HUDEP-2 (cell line): Measurements from ENCODE around the gene RPH3AL.
"Not testable (repeated sequence)": the region's sequence is repeated elsewhere in the genome, so short reads cannot be mapped to it uniquely, and the experiment has no call there.

Source experiments
- DNase-seq, 76 experiments: peaks; one replicate each; lab custom pipeline; 2025; ENCODE audit not compliant: unreplicated experiment in 76 of 76; lab: John Stamatoyannopoulos, UW

The RPH3AL gene

DNA sequence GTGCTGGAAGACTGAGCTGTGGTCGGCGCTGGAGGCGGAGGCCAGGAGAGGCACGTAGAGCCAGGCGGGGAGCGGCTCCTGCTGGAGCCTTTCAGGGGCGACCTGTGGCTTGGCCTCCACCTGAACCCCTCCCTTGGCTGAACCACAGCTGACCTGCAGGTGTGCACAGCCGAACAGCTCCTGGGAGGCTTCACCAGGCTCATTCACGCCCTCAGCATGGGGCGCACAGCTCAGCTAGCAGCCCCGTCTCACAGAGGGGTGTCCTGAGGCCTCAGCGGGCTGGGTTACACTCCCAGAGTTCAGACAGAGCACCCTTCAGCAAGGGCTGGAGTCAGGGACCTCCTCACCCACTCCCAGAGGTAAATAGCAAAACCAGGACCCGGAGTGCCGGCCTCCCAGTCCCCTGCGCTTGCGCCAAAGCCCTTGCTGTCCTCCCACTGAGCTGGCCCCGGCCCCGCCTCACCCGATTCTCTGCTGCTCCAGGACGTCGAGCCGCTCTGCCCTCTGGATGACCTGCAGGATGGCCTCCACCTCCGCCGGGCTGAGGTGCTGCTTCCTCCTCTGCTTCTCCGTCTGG, 31.7 kb downstream of the RPH3AL start:
- no peak for DNase-seq

DNA sequence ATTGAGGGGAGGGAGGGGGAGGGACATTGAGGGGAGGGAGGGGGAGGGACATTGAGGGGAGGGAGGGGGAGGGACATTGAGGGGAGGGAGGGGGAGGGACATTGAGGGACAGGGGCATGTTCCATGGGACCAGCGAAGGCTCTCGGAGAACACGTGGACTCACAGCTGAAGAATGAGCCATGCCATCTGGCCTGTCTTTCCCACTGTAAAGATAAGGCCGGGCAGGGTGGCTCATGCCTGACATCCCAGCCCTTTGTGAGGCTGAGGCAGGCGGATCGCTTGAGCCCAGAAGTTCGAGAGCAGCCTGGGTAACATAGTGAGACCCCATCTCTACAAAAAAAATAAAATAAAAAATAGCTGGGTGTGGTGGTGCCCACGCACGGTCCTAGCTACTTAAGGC, 32.5 kb downstream of the RPH3AL start:
- DNase-seq: no peak

DNA sequence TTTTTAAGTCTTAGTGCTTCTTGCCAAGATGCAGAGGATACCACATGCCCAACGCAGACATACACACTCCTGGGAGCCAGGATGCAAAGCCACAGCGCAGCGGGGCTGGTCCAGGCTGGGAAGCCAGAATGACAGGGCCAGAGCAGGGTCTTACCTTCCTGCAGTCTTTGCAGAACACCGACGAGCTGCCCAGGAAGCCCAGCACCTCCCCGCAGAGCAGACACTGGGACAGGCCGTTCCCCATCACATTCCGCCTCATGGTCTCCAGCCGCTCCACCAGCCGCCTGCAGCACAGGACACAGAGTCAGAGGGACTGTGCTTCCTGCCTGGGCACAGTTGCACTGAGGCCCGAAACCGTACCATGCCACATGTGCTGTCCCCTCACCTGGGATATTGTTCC, 33.3 kb downstream of the RPH3AL start:
- DNase-seq: no peak

DNA sequence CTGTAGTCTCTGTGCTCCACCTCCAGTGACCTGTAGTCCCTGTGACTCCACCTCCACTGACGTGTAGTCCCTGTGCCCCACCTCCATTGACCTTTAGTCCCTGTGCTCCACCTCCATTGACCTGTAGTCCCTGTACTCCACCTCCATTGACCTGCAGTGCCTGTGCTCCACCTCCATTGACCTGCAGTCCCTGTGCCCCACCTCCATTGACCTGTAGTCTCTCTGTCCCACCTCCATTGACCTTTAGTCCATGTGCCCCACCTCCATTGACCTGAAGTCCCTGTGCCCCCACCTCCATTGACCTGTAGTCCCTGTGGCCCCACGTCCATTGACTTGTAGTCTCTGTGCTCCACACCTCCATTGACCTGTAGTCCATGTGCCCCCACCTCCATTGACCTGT, 35.5 kb downstream of the RPH3AL start:
- not testable (repeated sequence) for DNase-seq

DNA sequence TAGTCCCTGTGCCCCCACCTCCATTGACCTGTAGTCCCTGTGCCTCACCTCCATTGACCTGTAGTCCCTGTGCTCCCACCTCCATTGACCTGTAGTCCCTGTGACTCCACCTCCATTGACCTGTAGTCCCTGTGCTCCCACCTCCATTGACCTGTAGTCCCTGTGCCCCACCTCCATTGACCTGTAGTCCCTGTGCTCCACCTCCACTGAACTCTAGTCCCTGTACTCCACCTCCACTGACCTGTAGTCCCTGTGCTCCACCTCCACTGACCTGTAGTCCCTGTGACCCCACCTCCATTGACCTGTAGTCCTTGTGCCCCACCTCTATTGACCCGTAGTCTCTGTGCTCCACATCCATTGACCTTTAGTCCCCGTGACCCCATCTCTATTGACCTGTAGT, 37.2 kb downstream of the RPH3AL start:
- not testable (repeated sequence) for DNase-seq

DNA sequence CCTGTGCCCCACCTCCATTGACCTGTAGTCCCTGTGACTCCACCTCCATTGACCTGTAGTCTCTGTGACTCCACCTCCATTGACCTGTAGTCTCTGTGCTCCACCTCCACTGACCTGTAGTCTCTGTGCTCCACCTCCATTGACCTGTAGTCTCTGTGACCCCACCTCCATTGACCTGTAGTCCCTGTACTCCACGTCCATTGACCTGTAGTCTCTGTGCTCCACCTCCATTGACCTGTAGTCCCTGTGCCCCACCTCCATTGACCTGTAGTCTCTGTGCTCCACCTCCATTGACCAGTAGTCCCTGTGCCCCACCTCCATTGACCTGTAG, 38.0 kb downstream of the RPH3AL start:
- not testable (repeated sequence) for DNase-seq

DNA sequence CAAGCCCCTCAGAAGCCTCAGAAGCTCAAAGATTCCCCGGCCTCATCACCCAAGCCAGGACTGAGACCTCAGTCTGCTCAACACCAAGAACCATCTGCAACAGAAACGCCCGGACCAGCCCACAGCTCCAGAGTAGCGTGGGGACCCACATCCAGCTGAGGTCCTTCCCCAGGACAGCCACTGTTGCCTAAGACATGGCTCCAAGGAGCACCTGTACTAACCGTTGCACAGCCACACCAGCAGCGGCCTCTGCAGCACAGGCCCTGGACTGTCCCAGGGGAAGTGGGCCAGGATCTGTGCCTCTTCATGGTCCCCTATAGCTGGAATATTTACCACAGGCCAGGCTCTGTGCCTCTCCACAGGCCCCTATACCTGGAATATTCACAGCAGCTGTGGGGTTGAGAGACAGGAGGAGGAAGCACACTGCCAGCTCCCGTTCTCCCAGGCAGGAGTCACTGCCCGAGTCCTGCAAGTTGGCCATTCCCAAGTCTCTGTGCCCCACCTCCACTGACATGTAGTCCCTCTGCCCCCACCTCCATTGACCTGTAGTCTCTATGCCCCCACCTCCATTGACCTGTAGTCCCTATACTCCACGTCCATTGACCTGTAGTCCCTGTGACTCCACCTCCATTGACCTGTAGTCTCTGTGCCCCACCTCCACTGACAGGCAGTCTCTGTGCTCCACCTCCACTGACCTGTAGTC, 38.5 kb downstream of the RPH3AL start:
- no peak for DNase-seq

DNA sequence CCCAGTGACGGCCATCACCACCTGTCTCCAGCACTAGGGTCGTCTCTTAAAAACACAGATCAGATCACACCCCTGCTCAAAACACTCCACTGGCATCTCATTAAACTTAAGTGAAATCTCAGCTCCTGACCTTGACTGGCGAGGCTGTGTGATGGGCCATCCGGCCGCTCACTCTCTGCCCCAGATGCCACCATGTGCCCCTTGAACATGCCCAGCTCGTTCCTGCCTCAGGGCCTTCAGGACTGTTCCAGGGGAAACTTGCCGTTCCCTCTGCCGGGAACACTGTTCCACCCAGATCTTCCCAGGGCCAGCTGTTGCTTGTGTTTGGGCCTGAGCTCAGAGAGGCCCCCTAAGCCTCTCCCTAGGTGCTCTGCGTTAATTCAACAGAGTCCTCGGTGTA, 39.4 kb downstream of the RPH3AL start:
- no peak for DNase-seq

DNA sequence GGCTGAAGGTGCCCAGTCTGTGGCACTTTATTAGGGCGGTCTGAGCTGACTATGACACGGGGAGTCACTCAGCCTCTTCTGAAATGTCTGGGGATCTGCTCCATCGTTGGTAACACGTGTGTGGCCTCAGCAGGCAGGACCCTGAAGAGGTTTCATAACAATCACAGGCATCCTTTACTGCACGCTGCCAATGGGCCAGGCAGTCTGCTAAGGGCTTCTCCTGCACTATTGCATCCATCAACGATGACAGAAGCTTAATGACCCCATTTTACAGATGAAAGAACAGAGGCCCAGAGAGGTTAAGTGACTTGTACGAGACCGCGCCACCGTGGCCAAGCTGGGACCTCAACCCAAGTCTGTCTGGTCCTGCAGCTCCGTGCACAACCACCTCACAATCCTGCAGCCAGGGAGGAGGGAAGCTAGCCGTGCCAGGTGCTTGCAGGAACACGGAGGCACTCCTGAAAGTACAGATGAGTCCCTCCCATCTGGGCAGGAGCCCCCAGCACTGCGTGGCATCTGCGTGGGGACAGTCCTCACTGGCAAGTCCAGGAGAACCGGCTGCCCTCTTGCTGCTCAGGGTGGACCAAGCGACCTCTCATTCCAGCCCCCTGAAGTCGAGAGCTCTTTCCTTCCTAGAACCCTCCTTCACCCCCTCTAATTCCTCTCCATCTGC, 40.0 kb downstream of the RPH3AL start:
- DNase-seq: no peak

DNA sequence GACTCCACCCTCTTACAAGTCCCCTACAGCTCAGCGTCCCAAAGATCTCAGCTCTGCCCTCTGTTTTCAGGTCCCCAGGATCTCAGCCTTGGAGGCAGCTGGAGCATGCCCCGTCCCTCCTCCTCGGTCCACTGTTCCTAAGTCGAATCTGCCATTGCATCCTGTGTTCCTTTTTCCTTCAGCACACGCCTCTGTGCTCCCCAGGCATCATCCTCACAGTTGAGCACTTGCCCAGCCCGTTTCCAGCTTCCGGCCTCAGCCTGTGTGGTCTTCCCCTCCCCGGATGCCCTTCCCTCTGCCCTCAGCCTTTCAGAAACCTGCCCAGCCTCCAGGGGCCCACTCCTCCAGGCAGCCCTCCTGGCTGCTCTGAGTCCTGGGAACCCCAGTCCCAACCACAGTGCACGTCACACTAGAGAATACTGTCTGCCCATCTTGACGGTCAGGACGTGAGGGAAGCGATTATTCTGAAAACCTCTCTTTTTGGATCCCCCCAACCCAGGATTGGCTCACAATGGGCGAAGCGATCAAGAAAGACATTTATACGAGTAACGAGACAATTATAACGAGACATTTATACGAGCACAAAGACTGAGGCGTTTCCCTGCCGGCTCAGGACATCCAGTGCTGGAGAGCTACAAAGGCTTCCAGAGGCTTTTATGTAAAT, 41.4 kb downstream of the RPH3AL start:
- DNase-seq: no peak

DNA sequence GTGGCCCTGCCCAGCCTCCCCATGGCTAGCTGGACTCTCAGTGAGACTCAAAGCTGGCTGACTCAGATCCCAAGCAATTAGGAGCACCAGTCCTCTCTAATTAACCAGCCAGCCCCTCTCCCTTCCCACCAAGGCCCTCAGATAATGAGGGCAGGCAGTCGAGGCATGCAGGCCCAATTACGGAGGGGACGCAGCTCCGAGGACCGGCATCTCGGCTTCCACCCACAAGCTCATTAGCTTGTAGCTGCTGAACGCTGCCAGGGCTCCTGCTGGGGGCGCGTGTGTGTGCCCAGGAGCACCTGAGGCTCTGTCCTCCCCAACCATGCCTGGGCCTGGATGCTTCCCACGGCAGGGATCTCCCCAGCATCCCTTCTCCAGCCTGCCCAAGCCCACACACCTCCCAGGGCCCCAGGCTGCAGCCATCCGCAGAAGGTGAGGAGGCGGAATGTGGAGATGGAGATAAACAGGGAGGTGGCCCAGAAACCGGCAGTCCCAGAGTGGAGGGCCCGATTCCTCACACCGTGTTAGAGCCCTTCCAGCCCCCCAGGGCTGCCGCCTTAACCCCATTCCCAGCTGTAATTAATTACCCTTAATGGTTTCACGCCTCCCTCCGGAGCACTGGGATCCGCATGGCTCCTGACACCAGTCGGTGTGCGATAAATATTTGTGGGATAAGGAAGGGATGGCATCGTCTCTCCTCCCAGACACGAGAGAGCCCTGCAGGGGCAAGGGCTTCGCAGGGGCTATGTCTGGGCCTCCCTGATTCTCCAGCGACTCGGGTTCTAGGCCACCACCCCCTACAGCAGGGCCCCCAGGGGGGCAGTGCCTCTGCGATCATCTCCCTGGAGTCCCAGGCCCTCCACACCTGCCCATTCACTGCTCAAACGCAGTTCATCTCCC, 42.2 kb downstream of the RPH3AL start:
- no peak for DNase-seq

DNA sequence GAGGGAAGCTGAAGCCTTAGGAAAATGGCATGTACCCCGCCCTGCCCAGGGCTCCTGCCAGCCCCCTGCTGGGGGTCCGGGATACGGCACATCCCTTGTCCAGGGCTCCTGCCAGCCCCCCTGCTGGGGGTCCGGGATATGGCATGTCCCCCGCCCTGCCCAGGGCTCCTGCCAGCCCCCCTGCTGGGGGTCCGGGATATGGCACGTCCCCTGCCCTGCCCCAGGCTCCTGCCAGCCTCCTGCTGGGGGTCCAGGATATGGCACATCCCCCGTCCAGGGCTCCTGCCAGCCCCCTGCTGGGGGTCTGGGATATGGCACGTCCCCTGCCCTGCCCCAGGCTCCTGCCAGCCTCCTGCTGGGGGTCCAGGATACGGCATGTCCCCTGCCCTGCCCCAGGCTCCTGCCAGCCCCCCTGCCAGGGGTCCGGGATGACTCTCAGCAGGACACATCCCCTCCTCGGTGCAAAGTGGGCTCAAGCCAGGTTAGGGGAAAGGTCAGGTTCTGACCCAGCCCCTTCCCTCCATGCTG, 43.2 kb downstream of the RPH3AL start:
- no peak for DNase-seq

DNA sequence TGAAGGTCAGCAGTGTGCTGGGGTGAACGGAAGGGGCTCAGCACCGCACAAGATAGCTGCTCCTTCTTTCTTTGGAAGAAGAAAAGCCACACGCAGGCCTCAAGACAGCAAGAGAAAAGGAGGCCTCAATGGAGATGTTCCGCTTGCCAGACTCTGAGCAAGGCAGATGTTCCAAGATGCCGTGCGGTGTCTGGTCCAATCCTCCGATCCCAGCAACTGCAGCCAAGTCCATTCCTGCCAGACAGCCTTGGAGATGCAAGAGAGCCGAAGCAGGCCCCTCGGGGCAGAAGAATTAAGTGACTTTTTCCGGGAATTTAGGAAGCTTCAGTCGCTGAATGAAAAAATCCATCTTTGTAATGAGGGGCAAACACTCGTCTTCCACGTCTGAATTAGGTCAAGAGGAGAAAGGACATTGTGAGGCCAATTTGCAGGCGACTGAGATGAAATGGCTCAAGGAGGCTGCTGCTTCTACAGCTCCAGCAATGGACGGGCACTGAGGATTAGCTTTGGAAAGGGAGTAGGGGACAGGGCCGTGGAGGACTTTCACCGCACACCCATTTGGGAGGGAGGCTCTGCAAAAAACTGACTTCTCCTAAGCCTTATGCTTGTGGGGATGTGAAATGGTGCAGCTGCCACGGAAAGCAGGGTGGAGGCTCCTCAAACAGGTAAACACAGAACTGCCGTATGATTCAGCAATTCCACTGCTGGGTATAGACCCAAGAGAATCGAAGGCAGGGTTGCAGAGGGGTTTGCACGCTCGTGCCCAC, 44.7 kb downstream of the RPH3AL start:
- no peak for DNase-seq

DNA sequence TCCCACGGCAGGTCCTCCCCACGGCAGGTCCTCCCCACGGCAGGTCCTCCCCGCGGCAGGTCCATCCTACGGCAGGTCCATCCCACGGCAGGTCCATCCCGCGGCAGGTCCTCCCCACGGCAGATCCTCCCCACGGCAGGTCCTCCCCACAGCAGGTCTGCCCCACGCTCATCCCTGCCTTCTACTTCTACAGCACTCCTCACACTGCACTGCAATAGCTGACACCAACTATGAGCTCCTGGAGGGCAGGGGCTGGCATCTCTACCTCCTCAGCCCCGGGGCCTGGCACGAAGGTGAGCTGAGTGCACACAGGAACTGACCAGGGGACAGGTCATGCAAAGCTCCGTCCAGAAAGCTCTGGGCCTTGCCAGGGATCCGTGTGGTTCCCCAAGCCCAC, 45.3 kb downstream of the RPH3AL start:
- no peak for DNase-seq

DNA sequence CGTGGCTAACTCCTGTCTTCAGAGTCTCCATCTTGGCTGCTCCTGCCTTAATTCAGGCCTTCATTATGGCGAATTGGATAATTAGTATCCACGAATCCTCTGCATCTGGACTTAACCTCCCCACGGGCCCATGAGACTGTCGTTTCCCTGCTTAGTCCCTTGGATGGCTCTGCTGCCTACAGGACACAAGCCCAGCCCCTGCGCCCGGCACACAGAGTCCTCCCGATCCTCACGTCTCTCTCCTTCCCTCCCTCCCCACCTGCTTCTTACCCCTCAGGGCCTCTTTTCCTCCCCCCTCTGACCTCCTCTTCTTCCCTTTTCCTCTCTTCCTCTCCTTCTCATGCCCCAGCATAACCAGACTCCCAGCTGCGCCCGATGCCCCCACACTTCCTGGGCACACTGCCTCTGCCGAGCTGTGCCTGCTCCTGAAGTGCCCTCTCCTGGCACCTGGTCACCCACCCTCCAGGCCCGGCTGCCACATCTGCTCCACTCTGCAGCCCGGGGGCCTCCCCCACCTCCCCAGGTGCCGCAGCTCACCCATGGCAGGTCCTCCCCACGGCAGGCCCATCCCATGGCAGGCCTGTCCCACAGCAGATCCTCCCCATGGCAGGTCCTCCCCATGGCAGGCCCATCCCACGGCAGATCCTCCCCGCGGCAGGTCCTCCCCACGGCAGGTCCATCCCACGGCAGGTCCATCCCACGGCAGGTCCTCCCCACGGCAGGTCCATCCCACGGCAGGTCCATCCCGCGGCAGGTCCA, 45.9 kb downstream of the RPH3AL start:
- no peak for DNase-seq

DNA sequence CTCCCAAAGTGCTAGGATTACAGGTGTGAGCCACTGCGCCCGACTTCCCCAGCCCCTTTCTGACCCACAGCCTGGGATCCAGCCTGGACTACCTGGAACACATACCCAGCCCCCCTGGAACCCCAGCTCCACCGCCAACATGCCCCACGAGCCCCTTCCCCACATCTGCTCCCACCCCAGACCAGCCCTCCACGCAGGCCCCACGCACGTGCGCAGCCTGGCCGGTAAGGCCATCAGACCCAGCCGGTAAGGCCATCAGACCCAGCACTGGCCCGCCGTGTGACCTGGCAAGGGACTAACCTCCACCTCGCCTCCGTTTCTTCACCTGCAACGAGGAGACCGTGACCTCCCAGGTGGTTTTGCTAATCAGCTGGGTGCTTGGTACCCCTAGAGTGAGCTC, 46.5 kb downstream of the RPH3AL start:
- no peak for DNase-seq

DNA sequence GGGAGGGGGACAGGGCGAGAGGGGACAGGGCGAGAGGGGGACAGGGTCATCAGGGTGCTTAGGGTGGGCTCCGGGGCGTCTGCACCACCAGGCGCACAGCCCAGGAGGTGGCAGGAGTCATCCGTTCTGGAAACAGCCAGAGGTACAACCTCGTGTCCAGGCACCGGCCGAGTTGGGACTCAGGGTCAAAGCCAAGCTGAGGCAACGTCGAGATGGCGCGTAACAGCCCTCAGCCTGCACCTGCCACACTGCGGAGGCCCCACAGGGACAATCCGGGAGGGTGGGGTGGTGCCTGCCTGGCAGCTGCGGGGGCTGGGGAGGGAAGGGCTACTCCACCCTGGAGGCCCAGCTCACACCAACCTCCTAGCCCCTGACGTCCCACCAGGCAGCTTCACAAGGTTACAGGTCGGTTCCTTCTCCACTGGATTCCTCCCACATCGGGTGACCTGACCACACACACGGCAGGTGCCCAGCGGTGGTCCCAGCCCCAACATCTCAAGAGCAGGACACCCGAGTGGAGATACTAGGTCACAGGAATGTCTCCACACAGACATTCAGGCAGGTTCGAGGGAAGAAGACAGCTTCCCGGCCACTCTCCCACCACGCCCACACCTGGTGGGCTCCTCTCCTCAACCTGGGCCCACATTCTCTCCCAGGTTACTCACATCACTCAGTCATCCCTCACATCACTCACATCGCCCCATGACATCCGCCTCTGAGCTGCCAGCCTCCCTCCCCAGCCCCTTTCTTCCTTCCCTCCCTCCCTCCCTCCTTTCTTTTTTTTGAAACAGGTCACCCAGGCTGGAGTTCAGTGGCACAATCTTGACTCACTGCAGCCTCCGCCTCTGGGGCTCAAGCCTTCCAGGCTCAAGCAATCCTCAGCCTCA, 47.3 kb downstream of the RPH3AL start:
- DNase-seq: no peak

DNA sequence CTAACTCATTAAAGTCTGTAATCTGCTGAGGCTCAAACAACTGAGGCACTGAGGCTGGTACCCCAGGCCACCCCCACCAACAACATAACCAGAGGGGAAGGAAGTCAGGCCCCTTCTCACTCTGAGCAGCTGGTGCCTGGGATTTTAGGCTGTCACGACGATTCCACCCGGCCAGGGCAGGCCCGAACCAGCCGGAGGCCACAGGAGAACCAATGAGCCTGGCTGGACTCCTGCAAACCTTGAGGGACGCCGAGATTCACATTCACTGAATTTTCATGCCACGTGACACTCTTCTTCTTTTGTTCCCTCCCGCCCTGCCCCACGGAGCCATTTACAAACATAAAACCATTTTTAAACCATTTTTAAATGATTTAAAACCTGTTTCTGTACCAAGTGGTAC, 48.1 kb downstream of the RPH3AL start:
- DNase-seq: no peak
